Fibroblast of skin of left biceps (primary cell): ENCODE data around the gene COX19.

ENCODE experiments used
- DNase-seq, 2 experiments: peaks; one replicate each; pipeline ENCODE4 v3.0.0-alpha.2; 2013; ENCODE audit warnings: low read depth in 2 of 2

COX19 gene

DNA sequence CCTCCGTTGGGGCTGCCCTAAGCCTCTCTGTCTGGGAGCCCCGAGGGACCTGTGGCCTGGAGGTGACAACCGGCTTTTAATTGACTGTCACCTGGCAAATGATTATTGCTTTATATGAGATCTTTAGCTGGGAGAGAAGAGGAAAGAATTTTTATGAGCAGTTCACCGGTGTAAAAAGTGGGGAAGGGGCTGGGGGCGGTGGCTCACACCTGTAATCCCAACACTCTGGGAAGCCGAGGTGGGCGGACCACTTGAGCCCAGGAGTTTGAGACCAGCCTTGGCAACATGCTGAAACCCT, 2.6 kb upstream of the COX19 start:
- no peak for DNase-seq

DNA sequence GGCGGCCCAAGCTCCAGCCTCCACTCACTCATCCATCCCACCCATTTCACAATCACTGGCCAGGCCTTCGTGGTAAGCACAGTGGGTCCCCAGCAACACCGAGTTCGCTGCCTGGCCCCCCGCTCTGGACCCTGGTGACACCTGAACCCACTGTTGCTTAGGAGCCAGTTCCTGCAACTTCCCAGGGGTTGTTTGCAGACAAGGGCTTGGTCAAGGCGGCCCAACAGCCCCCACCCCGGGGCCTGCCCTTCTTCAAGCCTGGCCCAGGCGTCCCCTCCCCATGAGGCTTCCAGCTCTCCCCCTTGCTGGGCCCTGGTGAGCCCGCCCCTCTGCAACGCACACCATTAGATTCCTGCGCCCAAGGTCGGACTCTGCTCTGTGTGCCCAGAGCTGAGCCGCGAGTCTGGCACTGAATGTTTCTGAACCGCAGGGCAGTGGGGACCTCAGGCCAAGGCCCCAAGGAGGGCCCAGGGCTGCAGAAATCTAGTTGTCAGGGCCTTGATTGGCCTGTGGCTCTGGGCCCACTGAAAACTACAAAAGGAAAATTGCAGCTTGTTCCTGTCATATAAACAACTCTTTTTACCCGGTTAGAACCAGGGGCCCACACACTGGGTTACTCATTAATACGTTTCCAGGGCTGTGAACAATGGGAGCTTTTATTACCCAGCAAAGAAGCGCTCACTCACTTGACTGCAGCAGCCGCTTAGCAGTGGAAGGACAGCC, 2.1 kb upstream of the COX19 start:
- DNase-seq: no peak

- DNase-seq: no peak
Observed at GRCh38 chr7:976901-977325, 1.6 kb upstream of the COX19 start.

GRCh38 chr7:975702-976473, 539 bp upstream of the COX19 start:
- no peak for DNase-seq

GRCh38 chr7:974172-974571, 1.2 kb downstream of the COX19 start:
- DNase-seq: no peak

- no peak for DNase-seq
Observed at GRCh38 chr7:973312-973711, 2.0 kb downstream of the COX19 start.

- no peak for DNase-seq
Observed at GRCh38 chr7:972676-973309, 2.6 kb downstream of the COX19 start.

GRCh38 chr7:972110-972509, 3.2 kb downstream of the COX19 start:
- no peak for DNase-seq

GRCh38 chr7:970744-971143, 4.6 kb downstream of the COX19 start:
- no peak for DNase-seq

DNA sequence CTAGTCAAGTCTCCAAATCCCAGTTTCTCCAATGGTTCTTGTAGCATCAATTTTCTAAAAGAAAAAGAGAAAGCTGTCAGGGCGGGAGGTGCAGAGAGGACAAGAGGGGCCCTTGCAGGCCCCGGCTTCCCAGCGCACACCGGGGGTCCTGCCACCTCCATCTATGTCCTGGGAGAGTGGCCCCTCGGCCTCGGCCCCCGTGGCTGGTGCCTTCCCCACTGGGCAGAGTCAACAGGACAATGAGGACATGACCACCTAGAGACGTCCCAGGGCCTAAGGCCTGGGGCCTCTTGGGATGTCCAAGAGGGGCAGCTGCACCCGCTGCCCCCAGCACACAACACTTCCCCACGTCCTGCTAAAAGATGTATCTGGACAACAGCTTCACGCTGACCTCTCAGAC, 5.9 kb downstream of the COX19 start:
- DNase-seq: no peak

- no peak for DNase-seq
Observed at GRCh38 chr7:968205-969105, 6.9 kb downstream of the COX19 start.

DNA sequence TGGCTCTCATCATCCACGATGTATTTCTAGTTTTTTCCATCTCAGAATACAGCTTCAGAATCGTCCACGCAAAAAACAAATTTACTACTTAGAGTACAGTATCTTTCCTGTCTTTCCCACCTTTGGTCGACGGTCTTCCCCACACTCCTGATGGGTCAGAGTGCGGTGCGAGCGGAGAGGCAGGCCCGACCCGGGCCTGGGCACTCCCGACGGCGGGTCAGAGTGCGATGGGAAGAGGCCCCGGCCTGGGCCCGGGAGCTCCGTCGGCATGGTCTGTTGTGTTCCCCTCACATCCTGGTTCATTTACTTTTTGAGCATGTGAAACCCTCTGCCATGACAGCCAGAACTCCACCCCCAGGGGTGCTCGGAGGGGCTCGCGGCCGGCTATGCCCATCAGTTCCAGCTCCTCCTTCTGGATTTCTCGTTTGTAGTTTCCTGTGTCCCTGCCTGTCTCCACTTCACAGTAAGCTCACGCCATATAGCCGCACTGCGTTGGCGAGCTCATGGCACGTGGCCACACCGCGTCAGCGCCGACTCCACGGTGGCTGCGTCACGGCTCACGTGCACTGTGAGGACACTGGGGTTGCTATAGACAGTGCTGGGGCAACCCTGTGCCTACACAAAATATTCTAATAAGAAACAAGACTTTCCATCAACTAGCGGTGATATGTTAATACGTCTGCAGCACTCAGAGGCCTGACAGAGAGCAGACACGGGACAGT, 7.8 kb downstream of the COX19 start:
- no peak for DNase-seq

DNA sequence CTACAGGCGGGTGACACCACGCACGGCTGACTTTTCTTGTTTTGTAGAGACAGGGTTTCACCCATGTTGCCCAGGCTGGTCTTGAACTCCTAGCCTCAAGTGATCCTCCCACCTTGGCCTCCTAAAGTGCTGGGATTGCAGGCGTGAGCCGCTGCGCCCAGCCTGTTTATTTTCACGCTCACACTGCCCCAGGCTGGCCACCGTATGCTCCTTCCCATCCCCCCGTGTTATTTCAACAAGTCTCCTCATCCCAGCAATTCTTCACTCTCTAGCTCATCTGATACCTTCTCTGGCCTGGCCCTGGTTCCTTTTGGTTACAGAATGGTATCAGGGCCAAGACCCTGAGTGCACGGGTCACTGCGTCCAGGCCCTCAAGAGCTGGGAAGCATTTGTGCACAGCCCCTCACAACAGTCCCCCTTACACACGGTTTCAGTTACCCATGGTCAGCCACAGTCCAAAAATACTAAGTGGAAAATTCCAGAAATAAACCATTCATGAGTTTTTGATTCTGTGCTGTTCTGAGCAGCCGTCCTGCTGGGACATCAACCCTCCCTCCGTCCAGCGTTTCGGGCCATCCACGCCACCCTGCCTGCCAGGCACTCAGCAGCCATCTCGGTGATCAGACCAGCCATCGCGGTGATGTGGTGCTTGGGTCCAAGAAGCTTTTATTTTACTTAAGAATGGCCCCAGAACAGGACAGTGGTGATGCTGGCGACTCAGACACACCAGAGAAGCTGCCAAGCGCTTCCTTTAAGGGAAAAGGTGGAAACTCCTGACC, 8.9 kb downstream of the COX19 start:
- no peak for DNase-seq

DNA sequence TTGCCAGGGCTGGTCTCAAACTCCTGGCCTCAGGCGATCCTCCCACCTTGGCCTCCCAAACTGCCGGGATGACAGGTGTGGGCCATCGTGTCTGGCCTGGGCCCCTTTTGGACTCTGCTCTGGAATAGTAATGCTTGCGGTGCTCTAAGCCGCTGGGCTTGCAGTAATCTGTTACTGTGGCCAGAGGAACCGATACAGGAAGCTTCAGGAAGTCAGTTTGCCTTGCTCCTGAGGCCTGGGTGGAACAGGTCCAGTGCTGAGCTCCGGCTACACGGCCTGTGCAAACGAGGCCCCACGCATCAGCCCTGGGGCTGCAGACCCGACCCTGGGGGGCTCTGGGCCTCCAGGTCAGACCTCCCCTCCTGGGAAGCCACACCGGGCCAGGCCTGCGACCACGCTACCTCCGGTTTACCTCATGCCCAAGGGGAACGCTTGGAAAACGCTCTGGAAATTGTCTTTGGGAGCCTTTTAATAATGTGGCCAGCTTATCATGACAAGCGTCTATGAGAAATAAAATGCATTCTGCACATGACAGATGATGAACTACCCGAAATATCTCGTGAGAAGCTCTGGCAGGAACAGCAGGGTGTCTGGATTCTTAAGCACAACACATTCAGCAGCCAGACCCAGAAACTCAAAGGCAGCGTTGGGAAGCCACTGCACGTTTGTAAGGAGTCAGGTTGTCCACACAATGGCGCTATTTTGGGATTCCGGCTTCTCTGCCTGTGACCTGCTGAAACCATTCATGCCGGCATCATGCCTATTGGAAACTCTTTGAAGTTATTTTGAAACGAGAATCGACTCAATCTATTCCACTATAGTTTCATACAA, 10.7 kb downstream of the COX19 start:
- no peak for DNase-seq

GRCh38 chr7:963236-964078, 11.9 kb downstream of the COX19 start:
- DNase-seq: no peak

GRCh38 chr7:962401-963081, 12.8 kb downstream of the COX19 start:
- no peak for DNase-seq

DNA sequence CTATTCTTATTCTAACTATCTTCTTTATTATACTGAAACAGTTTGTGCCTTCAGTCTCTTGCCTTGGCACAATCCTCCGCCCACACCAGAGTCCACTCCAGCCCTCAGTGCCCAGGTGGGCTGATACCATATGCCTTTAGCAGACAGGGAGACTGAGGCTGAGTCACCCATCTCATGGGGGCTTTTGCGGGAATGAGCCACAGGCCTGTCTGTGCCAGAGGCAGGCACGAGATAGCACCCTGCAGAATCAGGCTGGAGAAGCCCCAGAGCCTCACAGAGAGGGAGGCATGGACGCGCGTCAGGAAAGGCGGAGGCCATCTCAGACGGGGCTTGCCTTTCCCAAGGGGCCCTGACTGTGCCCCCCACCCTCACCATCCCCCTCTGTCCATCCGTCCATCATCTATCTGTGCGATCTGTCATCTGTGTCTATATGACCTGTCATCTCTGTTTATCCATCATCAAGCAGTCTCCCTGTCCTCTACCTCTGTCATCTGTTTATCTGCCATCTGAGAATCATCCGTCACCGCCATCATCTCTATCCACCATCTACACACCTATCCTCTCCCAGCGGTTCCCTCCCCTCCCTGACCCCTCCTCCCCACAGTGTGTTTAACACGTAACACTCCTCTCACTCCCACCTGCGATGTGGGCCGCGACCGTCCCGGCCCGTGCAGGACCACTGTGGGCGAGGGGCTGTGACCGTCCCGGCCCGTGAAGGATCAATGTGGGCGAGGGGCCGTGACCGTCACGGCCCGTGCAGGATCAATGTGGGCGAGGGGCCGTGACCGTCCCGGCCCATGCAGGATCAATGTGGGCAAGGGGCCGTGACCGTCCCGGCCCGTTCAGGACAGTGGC, 13.6 kb downstream of the COX19 start:
- no peak for DNase-seq
